Body of pancreas (tissue), 4 donors: ENCODE measurements around the gene TNP1.

Source experiments
- POLR2A ChIP-seq, 3 donors: fragments of 450-650 bp; IDR thresholded peaks; one replicate each; pipeline ENCODE4 v1.6.1; 2016; ENCODE audit warnings: antibody characterized with exemption in 3 of 3, mild to moderate bottlenecking in 2 of 3
- TF ChIP-seq, protein P1 (sequence below), 7 experiments: fragments of 450-650 bp in 4 of 7; fragments of 200-600 bp in 3 of 7; sonication (generic) in 3 of 7; IDR thresholded peaks; one replicate each; pipeline ENCODE4 v1.5.1; 2016 to 2019; ENCODE audit warnings: antibody characterized with exemption in 7 of 7

GRCh38 chr2:216888887-216889622, 29.2 kb upstream of the TNP1 start:
- TF ChIP-seq, protein P1, sequence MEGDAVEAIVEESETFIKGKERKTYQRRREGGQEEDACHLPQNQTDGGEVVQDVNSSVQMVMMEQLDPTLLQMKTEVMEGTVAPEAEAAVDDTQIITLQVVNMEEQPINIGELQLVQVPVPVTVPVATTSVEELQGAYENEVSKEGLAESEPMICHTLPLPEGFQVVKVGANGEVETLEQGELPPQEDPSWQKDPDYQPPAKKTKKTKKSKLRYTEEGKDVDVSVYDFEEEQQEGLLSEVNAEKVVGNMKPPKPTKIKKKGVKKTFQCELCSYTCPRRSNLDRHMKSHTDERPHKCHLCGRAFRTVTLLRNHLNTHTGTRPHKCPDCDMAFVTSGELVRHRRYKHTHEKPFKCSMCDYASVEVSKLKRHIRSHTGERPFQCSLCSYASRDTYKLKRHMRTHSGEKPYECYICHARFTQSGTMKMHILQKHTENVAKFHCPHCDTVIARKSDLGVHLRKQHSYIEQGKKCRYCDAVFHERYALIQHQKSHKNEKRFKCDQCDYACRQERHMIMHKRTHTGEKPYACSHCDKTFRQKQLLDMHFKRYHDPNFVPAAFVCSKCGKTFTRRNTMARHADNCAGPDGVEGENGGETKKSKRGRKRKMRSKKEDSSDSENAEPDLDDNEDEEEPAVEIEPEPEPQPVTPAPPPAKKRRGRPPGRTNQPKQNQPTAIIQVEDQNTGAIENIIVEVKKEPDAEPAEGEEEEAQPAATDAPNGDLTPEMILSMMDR (IDR thresholded peaks at IDR 0.05): no peak
- no peak for TF ChIP-seq POLR2A (IDR thresholded peaks at IDR 0.05)
